GM15510 (cell line): ENCODE data around the gene MYO1G.

Experiments used
- POLR2A ChIP-seq: IDR thresholded peaks from 3 replicates; pipeline ENCODE4 v1.6.1; 2011; ENCODE audit warnings: borderline replicate concordance; ENCODE audit not compliant: insufficient read length; ENCODE audit errors: extremely low read depth

The MYO1G gene

GRCh38 chr7:44965441-44965903 is 13.3 kb downstream of the MYO1G start:
- TF ChIP-seq POLR2A, result no peak

- TF ChIP-seq POLR2A, result peak; percentile 22
Measured at GRCh38 chr7:44964831-44965440, 13.9 kb downstream of the MYO1G start.

- no peak for TF ChIP-seq POLR2A
Measured at GRCh38 chr7:44964384-44964830, 14.4 kb downstream of the MYO1G start.

GRCh38 chr7:44963364-44964290 is 15.2 kb downstream of the MYO1G start:
- peak; percentile 12 for TF ChIP-seq POLR2A

GRCh38 chr7:44962483-44963251 is 16.1 kb downstream of the MYO1G start:
- no peak for TF ChIP-seq POLR2A

- no peak for TF ChIP-seq POLR2A
Measured at GRCh38 chr7:44961844-44962482, 16.9 kb downstream of the MYO1G start.

GRCh38 chr7:44960011-44960580 is 18.7 kb downstream of the MYO1G start:
- no peak for TF ChIP-seq POLR2A

GRCh38 chr7:44959433-44959951 is 19.3 kb downstream of the MYO1G start:
- peak; percentile 32 for TF ChIP-seq POLR2A

GRCh38 chr7:44958645-44959344 is 20.0 kb downstream of the MYO1G start:
- TF ChIP-seq POLR2A, result no peak

- no peak for TF ChIP-seq POLR2A
Measured at GRCh38 chr7:44956157-44956766, 22.6 kb downstream of the MYO1G start.

GRCh38 chr7:44955733-44956132 is 23.1 kb downstream of the MYO1G start:
- no peak for TF ChIP-seq POLR2A

GRCh38 chr7:44953156-44953555 is 25.7 kb downstream of the MYO1G start:
- no peak for TF ChIP-seq POLR2A

- TF ChIP-seq POLR2A, result no peak
Measured at GRCh38 chr7:44949303-44949702, 29.5 kb downstream of the MYO1G start.
